HEK293 (cell line): Measurements from ENCODE around the gene STRBP.

Experiments used
- CTCF ChIA-PET: fragments of 350-600 bp; formaldehyde crosslinking; extraction: SDS; loops from one replicate; lab custom pipeline; 2021; ENCODE audit warnings: antibody characterized with exemption; lab: Yijun Ruan, JAX
- POLR2A ChIA-PET: fragments of 300-600 bp; formaldehyde crosslinking; extraction: SDS; loops from one replicate; lab custom pipeline; 2020; ENCODE audit warnings: antibody characterized with exemption, inconsistent platforms; lab: Yijun Ruan, JAX
- H3K27ac ChIP-seq: fragments of 200-500 bp; sonication (Bioruptor generic); 2 replicates; pipeline ENCODE4 v1.5.1; 2014; ENCODE audit warnings: low read depth, low read length, control low read depth, inconsistent platforms; ENCODE audit errors: extremely low read depth
- H3K36me3 ChIP-seq, 2 experiments: fragments of 200-500 bp in 1 of 2; sonication (Bioruptor generic) in 1 of 2; 1 replicate in 1 of 2; 2 replicates in 1 of 2; pipeline ENCODE4 v1.5.1; 2014 to 2017; ENCODE audit warnings: inconsistent platforms in 2 of 2, low read length in 2 of 2; ENCODE audit not compliant: control insufficient read depth in 2 of 2, insufficient read depth in 1 of 2
- H3K4me1 ChIP-seq: fragments of 200-500 bp; sonication (Bioruptor generic); 2 replicates; pipeline ENCODE4 v1.5.1; 2014; ENCODE audit warnings: mild to moderate bottlenecking, low read length, inconsistent platforms; ENCODE audit not compliant: control insufficient read depth, insufficient read depth
- H3K4me3 ChIP-seq: 2 replicates; pipeline ENCODE4 v1.5.1; 2011; ENCODE audit warnings: low read depth, mild to moderate bottlenecking, control low read depth, low read length, moderate library complexity
- H3K9me3 ChIP-seq: fragments of 200-500 bp; sonication (Bioruptor generic); 2 replicates; pipeline ENCODE4 v1.5.1; 2014; ENCODE audit warnings: low read depth, low read length, inconsistent platforms; ENCODE audit not compliant: control insufficient read depth, insufficient read depth
- KLF8 ChIP-seq: fragments of 450-650 bp; formaldehyde crosslinking; IDR thresholded peaks from 2 replicates; pipeline ENCODE4 v1.5.1; 2016; ENCODE audit warnings: missing biosample characterization, missing genetic modification characterization
- PRDM6 ChIP-seq: fragments of 450-650 bp; formaldehyde crosslinking; IDR thresholded peaks from 2 replicates; pipeline ENCODE4 v1.5.1; 2017; ENCODE audit warnings: missing biosample characterization, missing genetic modification characterization
- SP2 ChIP-seq: fragments of 450-650 bp; formaldehyde crosslinking; IDR thresholded peaks from 2 replicates; pipeline ENCODE4 v1.5.1; 2016; ENCODE audit warnings: missing biosample characterization, missing genetic modification characterization
- ZBTB17 ChIP-seq: fragments of 450-650 bp; formaldehyde crosslinking; IDR thresholded peaks from 2 replicates; pipeline ENCODE4 v1.5.1; 2016; ENCODE audit warnings: missing biosample characterization, missing genetic modification characterization
- ZNF16 ChIP-seq: fragments of 450-650 bp; formaldehyde crosslinking; IDR thresholded peaks from 2 replicates; pipeline ENCODE4 v1.5.1; 2016; ENCODE audit warnings: low read depth, missing biosample characterization, missing genetic modification characterization
- ZNF184 ChIP-seq: fragments of 450-650 bp; IDR thresholded peaks from 2 replicates; pipeline ENCODE4 v1.5.1; 2018; ENCODE audit warnings: missing biosample characterization, mild to moderate bottlenecking, missing genetic modification characterization
- ZNF239 ChIP-seq: fragments of 450-650 bp; formaldehyde crosslinking; IDR thresholded peaks from 2 replicates; pipeline ENCODE4 v1.5.1; 2016; ENCODE audit warnings: missing biosample characterization, missing genetic modification characterization
- ZNF248 ChIP-seq: fragments of 450-650 bp; formaldehyde crosslinking; IDR thresholded peaks from 2 replicates; pipeline ENCODE4 v1.5.1; 2017; ENCODE audit warnings: missing biosample characterization, missing genetic modification characterization
- ZNF433 ChIP-seq: fragments of 450-650 bp; formaldehyde crosslinking; IDR thresholded peaks from 2 replicates; pipeline ENCODE4 v1.5.1; 2016; ENCODE audit warnings: missing biosample characterization, missing genetic modification characterization, low read depth
- ZNF529 ChIP-seq: fragments of 450-650 bp; formaldehyde crosslinking; IDR thresholded peaks from 2 replicates; pipeline ENCODE4 v1.5.1; 2017; ENCODE audit warnings: missing genetic modification characterization, missing biosample characterization; ENCODE audit not compliant: insufficient replicate concordance
- ZNF621 ChIP-seq: fragments of 450-650 bp; formaldehyde crosslinking; IDR thresholded peaks from 2 replicates; pipeline ENCODE4 v1.5.1; 2017; ENCODE audit warnings: missing biosample characterization, missing genetic modification characterization
- ZNF654 ChIP-seq: fragments of 450-650 bp; formaldehyde crosslinking; IDR thresholded peaks from 2 replicates; pipeline ENCODE4 v1.5.1; 2016; ENCODE audit warnings: low read depth, missing biosample characterization, missing genetic modification characterization
- ZNF670 ChIP-seq: fragments of 450-650 bp; formaldehyde crosslinking; IDR thresholded peaks from 2 replicates; pipeline ENCODE4 v1.5.1; 2016; ENCODE audit warnings: missing biosample characterization, missing genetic modification characterization, low read depth
- ZNF791 ChIP-seq: fragments of 450-650 bp; formaldehyde crosslinking; IDR thresholded peaks from 2 replicates; pipeline ENCODE4 v1.5.1; 2016; ENCODE audit warnings: missing biosample characterization, missing genetic modification characterization
- TF ChIP-seq, protein P1 (sequence below): fragments of 450-650 bp; formaldehyde crosslinking; IDR thresholded peaks from 2 replicates; pipeline ENCODE4 v1.5.1; 2016; ENCODE audit warnings: missing biosample characterization, missing genetic modification characterization, low read depth
- TF ChIP-seq, protein P2 (sequence below): sonication (generic); formaldehyde crosslinking; IDR thresholded peaks from 2 replicates; pipeline ENCODE4 v1.8.1; 2022; ENCODE audit warnings: mild to moderate bottlenecking, moderate library complexity, missing genetic modification reagents
- TF ChIP-seq, protein P3 (sequence below): fragments of 450-650 bp; formaldehyde crosslinking; IDR thresholded peaks from 2 replicates; pipeline ENCODE4 v1.5.1; 2016; ENCODE audit warnings: missing biosample characterization, missing genetic modification characterization

The STRBP gene

DNA sequence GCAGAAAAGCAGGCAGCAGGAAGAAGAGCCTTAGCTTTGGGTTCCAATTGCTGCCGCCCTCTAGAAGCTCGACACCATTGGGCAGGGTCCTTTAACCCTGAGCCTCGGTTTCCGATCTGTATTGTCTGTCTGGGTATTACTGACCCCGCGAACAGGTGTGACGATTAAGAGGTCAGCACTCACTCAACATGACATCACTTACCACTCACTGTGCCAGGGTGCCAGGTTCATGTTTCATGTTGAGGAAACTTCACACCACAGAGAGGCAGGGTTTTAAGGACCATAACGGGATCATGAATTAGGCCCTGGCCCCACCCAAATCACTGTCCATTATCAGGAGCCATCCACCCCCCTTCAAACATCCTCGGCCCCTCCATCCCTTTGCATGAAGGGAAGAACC lies 159.4 kb downstream of the STRBP start:
- no peaks in the 10 kb centered on the region for H3K4me1 ChIP-seq
- H3K27ac ChIP-seq = no peak overlapping the region
- no peaks in the 10 kb centered on the region for H3K9me3 ChIP-seq
- TF ChIP-seq ZNF248 (tag by site-specific recombination) = no peak
- TF ChIP-seq ZNF433 (tag by site-specific recombination) = no peak
- TF ChIP-seq ZNF16 (tag by site-specific recombination) = no peak
- no peak for TF ChIP-seq ZNF621 (tag by site-specific recombination)
- TF ChIP-seq, protein P1, sequence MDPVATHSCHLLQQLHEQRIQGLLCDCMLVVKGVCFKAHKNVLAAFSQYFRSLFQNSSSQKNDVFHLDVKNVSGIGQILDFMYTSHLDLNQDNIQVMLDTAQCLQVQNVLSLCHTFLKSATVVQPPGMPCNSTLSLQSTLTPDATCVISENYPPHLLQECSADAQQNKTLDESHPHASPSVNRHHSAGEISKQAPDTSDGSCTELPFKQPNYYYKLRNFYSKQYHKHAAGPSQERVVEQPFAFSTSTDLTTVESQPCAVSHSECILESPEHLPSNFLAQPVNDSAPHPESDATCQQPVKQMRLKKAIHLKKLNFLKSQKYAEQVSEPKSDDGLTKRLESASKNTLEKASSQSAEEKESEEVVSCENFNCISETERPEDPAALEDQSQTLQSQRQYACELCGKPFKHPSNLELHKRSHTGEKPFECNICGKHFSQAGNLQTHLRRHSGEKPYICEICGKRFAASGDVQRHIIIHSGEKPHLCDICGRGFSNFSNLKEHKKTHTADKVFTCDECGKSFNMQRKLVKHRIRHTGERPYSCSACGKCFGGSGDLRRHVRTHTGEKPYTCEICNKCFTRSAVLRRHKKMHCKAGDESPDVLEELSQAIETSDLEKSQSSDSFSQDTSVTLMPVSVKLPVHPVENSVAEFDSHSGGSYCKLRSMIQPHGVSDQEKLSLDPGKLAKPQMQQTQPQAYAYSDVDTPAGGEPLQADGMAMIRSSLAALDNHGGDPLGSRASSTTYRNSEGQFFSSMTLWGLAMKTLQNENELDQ (tag by site-specific recombination) = no peak
- TF ChIP-seq SP2 (tag by site-specific recombination) = no peak
- no peak for TF ChIP-seq ZNF184 (tag by site-specific recombination)
- TF ChIP-seq ZNF791 (tag by site-specific recombination) = no peak
- TF ChIP-seq KLF8 (tag by site-specific recombination) = no peak
- no peak for TF ChIP-seq ZNF239
- TF ChIP-seq, protein P2, sequence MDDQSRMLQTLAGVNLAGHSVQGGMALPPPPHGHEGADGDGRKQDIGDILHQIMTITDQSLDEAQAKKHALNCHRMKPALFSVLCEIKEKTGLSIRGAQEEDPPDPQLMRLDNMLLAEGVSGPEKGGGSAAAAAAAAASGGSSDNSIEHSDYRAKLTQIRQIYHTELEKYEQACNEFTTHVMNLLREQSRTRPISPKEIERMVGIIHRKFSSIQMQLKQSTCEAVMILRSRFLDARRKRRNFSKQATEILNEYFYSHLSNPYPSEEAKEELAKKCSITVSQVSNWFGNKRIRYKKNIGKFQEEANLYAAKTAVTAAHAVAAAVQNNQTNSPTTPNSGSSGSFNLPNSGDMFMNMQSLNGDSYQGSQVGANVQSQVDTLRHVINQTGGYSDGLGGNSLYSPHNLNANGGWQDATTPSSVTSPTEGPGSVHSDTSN (CRISPR knock-in tag) = no peak
- TF ChIP-seq ZNF670 (tag by site-specific recombination) = no peak
- TF ChIP-seq ZNF529 (tag by site-specific recombination) = no peak
- no peak overlapping the region for H3K4me3 ChIP-seq
- ChIA-PET POLR2A (no interaction called here), CTCF (interaction anchor here (0.7 kb wide), 1 partner anchor 112 kb away, joined by 3 read pairs; no protein-coding TSS in a partner anchor)
- H3K36me3 ChIP-seq = peaks cover 0 to 75% of the 10 kb centered on the region in 2 experiments; a peak in 1 of 3 replicates

GRCh38 chr9:123107639-123108285 lies 160.6 kb downstream of the STRBP start:
- TF ChIP-seq ZNF654 (tag by site-specific recombination) (no peak), ZNF529 (tag by site-specific recombination) (no peak), PRDM6 (no peak), ZBTB17 (tag by site-specific recombination) (no peak)
- TF ChIP-seq, protein P3, sequence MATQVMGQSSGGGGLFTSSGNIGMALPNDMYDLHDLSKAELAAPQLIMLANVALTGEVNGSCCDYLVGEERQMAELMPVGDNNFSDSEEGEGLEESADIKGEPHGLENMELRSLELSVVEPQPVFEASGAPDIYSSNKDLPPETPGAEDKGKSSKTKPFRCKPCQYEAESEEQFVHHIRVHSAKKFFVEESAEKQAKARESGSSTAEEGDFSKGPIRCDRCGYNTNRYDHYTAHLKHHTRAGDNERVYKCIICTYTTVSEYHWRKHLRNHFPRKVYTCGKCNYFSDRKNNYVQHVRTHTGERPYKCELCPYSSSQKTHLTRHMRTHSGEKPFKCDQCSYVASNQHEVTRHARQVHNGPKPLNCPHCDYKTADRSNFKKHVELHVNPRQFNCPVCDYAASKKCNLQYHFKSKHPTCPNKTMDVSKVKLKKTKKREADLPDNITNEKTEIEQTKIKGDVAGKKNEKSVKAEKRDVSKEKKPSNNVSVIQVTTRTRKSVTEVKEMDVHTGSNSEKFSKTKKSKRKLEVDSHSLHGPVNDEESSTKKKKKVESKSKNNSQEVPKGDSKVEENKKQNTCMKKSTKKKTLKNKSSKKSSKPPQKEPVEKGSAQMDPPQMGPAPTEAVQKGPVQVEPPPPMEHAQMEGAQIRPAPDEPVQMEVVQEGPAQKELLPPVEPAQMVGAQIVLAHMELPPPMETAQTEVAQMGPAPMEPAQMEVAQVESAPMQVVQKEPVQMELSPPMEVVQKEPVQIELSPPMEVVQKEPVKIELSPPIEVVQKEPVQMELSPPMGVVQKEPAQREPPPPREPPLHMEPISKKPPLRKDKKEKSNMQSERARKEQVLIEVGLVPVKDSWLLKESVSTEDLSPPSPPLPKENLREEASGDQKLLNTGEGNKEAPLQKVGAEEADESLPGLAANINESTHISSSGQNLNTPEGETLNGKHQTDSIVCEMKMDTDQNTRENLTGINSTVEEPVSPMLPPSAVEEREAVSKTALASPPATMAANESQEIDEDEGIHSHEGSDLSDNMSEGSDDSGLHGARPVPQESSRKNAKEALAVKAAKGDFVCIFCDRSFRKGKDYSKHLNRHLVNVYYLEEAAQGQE (tag by site-specific recombination) = no peak
- H3K27ac ChIP-seq = no peak overlapping the region
- ChIA-PET POLR2A (interaction anchor here (1.0 kb wide), 1 partner anchor 14 kb away, joined by 4 read pairs; no protein-coding TSS in a partner anchor), CTCF (no interaction called here)
- H3K4me3 ChIP-seq = no peak overlapping the region
- H3K36me3 ChIP-seq = peaks cover 0 to 81% of the 10 kb centered on the region in 2 experiments; a peak in 1 of 3 replicates
- H3K9me3 ChIP-seq = no peaks in the 10 kb centered on the region
- H3K4me1 ChIP-seq = no peaks in the 10 kb centered on the region
